Transverse colon (tissue), 3 donors: ENCODE results near the gene TRMO.

ENCODE experiments used
- CTCF ChIP-seq, 5 experiments: fragments of 200-600 bp in 3 of 5; fragments of 450-650 bp in 2 of 5; sonication (generic) in 3 of 5; IDR thresholded peaks; 1 replicate in 2 of 5; 2 replicates in 3 of 5; pipeline ENCODE4 v1.5.1; 2016 to 2017; ENCODE audit warnings: antibody characterized with exemption in 5 of 5, inconsistent platforms in 3 of 5, mild to moderate bottlenecking in 2 of 5, moderate library complexity in 1 of 5
- POLR2A ChIP-seq: fragments of 450-650 bp; IDR thresholded peaks from one replicate; pipeline ENCODE4 v1.6.1; 2016; ENCODE audit warnings: antibody characterized with exemption, mild to moderate bottlenecking, moderate library complexity

GRCh38 chr9:97875111-97875510 is 47.2 kb downstream of the TRMO start:
- no peak for TF ChIP-seq POLR2A
- TF ChIP-seq CTCF (IDR thresholded peaks at IDR 0.05), result no peak
